ENCODE measurements around the gene DLG4. TPM values are rescaled to one million over a fixed set of nuclear protein-coding genes. Genes with fewer than 3 reads are reported as not detected.
A peak's percentile ranks its signal among the peaks of the same experiment; 100 is the strongest.

The DLG4 gene
- total RNA-seq, 1 donor from 2014 or later, result 44.3 TPM

DNA sequence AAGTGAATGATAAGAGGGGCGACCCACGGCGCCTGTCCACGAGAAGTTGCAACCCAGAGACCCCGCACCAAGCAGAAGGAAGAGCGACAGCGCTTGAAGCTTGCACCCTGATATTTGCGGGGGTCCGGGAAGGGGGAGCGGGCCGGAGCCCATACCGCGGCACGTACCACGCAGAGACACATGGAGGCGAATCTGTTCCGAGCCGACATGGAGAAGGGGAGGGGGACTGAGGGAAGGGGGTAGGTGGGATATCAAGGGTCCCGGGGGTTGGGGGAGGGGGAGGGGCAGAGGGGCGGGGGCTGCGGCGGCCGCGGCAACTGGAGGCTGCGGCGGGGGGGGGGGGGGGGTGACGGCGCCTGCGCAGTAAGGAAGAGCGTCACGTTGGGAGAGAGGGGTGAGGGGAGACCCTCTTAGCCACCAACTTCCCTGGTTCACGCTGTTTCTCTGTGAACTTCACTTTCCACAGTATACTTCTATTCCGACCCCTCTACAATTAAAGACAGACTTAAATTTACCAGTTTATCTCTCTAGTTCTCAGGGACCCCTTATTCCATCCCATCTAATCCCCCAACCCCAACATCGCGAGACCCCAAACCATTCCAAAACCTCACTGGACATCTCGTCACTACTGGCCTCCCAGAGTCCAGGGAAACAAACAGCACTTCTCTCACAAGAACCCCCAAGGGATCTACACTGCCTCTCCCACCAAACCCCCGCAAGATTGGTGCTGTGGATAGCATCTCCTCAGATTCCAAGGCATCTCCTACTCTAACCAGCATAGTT lies 8.0 kb downstream of the DLG4 start:
- Mint-ChIP-seq H3K4me3 (ENCODE audit: unreplicated experiment) (peak overlapping the region; percentile 66), H3K27ac (ENCODE audit: unreplicated experiment) (peak overlapping the region; percentile 89), H3K36me3 (ENCODE audit: low read depth, unreplicated experiment) (peaks cover 8% of the 10 kb centered on the region), H3K9me3 (ENCODE audit: unreplicated experiment) (no peaks in the 10 kb centered on the region), H3K4me1 (ENCODE audit: unreplicated experiment) (peaks cover 42% of the 10 kb centered on the region), H3K27me3 (ENCODE audit: unreplicated experiment) (peaks cover 25% of the 10 kb centered on the region)
- TF ChIP-seq, protein P1, sequence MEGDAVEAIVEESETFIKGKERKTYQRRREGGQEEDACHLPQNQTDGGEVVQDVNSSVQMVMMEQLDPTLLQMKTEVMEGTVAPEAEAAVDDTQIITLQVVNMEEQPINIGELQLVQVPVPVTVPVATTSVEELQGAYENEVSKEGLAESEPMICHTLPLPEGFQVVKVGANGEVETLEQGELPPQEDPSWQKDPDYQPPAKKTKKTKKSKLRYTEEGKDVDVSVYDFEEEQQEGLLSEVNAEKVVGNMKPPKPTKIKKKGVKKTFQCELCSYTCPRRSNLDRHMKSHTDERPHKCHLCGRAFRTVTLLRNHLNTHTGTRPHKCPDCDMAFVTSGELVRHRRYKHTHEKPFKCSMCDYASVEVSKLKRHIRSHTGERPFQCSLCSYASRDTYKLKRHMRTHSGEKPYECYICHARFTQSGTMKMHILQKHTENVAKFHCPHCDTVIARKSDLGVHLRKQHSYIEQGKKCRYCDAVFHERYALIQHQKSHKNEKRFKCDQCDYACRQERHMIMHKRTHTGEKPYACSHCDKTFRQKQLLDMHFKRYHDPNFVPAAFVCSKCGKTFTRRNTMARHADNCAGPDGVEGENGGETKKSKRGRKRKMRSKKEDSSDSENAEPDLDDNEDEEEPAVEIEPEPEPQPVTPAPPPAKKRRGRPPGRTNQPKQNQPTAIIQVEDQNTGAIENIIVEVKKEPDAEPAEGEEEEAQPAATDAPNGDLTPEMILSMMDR (IDR thresholded peaks at IDR 0.05; ENCODE audit: unreplicated experiment), result no peak
- DNase-seq (ENCODE audit: low spot score), result no peak

DNA sequence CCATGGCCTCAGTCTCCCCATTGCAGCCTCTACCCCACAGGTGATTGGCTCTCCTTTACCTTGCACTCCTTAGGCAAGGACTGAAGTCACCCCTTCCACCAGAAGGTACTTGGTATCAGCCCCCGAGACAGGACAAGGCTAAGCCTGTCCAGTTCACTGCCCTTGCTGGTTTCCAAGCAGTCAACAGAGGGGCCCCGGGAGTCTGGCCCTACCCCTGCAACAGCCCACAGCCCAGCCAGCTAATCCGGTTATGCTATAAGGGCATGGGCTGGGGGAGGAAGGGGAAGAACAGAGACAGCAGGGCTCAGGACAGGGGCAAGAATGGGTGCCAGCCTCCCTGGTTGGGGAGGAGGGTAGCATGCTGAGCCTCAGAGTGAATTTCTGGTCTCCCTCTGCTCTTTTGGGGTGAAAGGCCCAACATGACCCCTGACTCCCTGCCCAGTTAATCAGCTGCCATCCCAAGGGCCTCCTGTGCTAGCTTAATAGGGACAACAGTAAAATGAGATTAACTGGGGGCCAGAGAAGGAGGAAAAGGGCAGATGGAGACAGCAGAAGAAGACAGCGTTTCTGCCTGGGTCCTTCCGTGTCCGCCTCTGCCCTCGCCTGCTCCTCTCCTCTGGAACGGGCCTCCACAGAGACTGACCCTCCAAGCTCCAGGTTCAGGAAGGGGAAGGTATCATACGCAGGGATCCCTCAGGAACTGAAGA lies 10.7 kb downstream of the DLG4 start:
- Mint-ChIP-seq H3K27me3 (ENCODE audit: unreplicated experiment) (peaks cover 22% of the 10 kb centered on the region), H3K27ac (ENCODE audit: unreplicated experiment) (no peak overlapping the region), H3K36me3 (ENCODE audit: low read depth, unreplicated experiment) (peaks cover 23% of the 10 kb centered on the region), H3K4me1 (ENCODE audit: unreplicated experiment) (peaks cover 39% of the 10 kb centered on the region), H3K4me3 (ENCODE audit: unreplicated experiment) (peak overlapping the region; percentile 77), H3K9me3 (ENCODE audit: unreplicated experiment) (no peaks in the 10 kb centered on the region)
- no peak for DNase-seq (ENCODE audit: low spot score)
- TF ChIP-seq, protein P1 (IDR thresholded peaks at IDR 0.05; ENCODE audit: unreplicated experiment), result no peak

DNA sequence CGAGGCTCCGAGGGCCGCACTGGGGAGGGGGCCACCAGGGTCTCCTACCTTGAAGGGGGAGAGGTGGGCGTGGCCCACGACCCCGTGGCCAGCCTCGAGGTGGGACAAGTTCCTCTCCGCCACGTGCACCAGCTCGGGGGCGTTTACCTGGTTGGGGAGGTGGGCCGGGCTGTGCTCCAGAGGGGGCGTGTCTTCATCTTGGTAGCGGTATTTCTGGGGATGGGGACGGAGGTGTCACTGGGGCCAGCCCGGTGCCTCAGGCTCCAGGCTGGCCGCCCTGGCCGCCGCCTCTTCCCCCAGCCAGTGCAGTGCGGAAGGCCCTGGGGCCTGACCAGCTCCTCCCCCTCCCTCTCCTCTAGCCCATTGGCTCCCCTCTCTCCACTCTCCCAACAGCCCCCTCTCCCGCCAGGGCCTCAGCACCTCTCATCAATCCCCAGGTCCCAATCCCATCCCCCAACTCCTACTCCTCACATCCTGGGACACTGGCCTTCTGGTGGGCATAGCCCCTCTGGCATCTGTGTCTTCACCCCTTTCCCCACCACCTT lies 11.5 kb downstream of the DLG4 start:
- TF ChIP-seq, protein P1 (IDR thresholded peaks at IDR 0.05; ENCODE audit: unreplicated experiment), result no peak
- peaks cover 33% of the 10 kb centered on the region for H3K4me1 Mint-ChIP-seq (ENCODE audit: unreplicated experiment)

DNA sequence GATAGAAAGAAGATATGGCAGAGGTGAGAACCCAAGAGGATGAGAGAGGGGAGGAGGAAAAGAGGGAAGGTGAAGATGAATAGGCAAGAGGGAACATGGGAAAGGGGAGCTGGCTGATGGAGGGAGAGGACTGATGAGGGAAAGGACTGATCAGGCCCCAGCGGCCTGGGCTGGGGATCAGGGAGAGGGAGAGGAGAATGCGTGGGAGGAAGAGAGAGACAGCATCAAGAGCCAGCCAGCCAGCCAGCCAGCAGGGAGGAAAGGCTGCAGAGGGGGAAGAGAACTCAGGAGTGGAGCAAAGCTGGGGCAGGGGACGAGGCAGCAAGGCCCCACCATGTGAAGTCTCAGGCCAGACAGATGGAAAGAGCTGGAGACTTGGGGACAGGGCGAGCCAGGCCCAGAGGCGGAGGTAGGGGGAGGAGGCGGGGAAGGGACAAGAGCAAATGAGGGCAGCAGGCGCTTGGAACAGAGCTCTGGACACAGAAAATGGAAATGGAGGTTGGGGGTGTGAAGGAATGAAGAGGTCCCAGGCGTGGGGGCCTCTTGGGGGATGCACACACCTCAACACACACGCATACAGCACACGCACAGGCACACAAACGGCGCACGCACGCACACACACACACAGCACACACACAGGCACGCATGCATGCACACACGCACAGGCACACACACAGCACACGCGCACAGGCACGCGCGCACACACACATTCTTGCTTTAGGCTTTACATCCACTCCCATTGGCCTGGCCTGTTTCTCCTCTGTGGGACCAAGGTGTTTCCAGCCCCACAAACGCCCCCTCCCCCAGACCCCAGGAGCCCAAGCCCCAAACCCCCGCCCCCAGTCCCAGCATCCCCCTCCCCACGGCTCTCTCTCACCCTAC lies 12.3 kb downstream of the DLG4 start:
- Mint-ChIP-seq H3K36me3 (ENCODE audit: low read depth, unreplicated experiment) (peaks cover 26% of the 10 kb centered on the region), H3K27me3 (ENCODE audit: unreplicated experiment) (peaks cover 20% of the 10 kb centered on the region), H3K9me3 (ENCODE audit: unreplicated experiment) (no peaks in the 10 kb centered on the region), H3K27ac (ENCODE audit: unreplicated experiment) (no peak overlapping the region), H3K4me1 (ENCODE audit: unreplicated experiment) (peaks cover 32% of the 10 kb centered on the region), H3K4me3 (ENCODE audit: unreplicated experiment) (no peak overlapping the region)
- DNase-seq (ENCODE audit: low spot score), result no peak
- TF ChIP-seq, protein P1 (IDR thresholded peaks at IDR 0.05; ENCODE audit: unreplicated experiment), result no peak

More for the DNA sequence above, 11.5 kb downstream of the DLG4 start:
- Mint-ChIP-seq H3K27me3 (ENCODE audit: unreplicated experiment) (peaks cover 17% of the 10 kb centered on the region), H3K4me3 (ENCODE audit: unreplicated experiment) (peak overlapping the region; percentile 77), H3K36me3 (ENCODE audit: low read depth, unreplicated experiment) (peaks cover 19% of the 10 kb centered on the region), H3K27ac (ENCODE audit: unreplicated experiment) (no peak overlapping the region), H3K9me3 (ENCODE audit: unreplicated experiment) (no peaks in the 10 kb centered on the region)
- no peak for DNase-seq (ENCODE audit: low spot score)
